Stimulated activated CD4-positive, alpha-beta T cell treated with anti-CD3 and anti-CD28 coated beads, Interleukin-12 subunit alpha, Interleukin-12 subunit beta, amount 100 ng/mL, for 4 hours (primary cell): ENCODE results near the gene DTNBP1.
"Not testable (repeated sequence)": the region's sequence is repeated elsewhere in the genome, so short reads cannot be mapped to it uniquely, and the experiment has no call there.

Experiments
- DNase-seq: peaks from one replicate; pipeline ENCODE4 v3.0.0-alpha.2; 2020

The DTNBP1 gene

DNA sequence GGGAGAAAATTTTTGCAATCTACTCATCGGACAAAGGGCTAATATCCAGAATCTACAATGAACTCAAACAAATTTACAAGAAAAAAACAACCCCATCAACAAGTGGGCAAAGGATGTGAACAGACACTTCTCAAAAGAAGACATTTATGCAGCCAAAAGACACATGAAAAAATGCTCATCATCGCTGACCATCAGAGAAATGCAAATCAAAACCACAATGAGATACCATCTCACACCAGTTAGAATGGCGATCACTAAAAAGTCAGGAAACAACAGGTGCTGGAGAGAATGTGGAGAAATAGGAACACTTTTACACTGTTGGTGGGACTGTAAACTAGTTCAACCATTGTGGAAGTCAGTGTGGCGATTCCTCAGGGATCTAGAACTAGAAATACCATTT lies 4.1 kb upstream of the DTNBP1 start:
- DNase-seq = not testable (repeated sequence)

DNA sequence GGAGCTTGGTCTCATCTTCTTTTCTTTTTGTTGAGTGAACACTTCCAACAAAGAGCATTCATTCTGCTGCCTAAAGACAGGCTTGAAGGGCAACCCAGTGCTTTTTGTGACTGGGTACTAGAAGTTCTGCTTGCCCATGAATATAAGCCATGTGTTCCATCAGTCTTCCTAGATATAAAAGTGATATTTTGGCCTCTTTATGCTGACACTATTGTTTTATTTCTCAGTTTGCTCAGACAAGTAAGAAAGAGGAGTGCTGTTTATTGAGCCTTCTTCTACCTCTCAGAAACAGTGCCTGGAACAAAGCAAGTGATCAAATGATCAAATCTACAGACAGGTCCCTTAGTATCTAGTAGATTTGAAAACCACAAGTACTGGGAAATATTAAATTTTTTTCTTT lies 2.4 kb upstream of the DTNBP1 start:
- DNase-seq = no peak

DNA sequence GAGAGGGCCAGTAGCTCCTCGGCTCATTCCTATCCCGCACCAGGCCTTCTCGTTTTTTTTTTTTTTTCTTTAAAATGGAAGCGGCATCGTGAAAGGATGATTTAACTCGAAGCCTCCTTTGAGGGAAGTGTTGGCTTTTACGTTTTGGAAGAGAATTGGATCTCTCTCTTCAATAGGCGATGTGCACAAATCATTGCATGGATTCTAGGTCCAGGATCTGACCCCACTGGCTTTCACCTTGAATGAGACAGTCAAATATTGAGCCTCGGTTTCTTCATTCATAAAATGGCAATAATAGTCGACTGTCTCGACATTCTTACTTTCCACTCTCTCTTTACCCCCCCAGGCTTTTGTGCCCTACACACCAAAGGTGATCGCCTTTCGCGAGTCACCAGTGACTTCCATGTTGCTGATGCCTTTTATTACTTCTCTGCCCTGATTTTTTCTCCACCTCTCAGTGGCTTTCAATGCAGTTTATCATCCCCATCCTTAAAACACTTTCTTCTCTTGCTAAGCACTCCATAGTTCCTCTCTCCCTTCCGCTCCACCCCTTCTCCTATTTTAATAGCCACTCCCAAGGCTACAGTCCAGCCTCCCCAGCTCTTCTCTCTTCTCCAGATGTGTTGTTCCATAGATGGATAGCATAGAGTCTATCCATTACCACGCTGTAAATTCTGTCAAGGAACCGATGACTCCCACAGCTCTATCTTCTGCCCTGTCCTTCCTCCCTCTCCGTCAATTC lies 473 bp upstream of the DTNBP1 start:
- DNase-seq = no peak

DNA sequence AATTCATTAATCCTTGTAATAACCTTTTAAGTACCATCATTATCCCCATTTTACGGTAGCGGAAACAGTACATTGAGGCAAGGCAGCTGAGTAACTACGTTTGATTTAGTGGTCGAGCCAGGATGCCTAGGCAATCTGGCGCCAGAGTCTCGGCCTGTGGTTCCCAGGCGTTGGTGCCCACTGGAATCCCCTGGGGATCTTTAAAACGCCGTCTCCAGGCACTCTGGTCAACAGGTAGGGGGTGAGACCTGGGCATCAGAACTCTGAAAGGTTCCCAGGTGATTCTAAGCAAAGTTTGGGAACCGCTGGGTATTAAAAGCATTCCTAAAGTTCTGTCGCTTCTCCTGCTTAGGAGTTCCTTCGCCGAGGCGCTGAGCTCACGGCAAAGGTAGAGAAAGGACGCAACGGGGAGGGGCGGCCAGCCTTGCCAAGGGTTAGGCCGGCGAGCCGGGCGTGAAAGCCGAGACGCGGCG lies 939 bp downstream of the DTNBP1 start:
- DNase-seq = no peak

DNA sequence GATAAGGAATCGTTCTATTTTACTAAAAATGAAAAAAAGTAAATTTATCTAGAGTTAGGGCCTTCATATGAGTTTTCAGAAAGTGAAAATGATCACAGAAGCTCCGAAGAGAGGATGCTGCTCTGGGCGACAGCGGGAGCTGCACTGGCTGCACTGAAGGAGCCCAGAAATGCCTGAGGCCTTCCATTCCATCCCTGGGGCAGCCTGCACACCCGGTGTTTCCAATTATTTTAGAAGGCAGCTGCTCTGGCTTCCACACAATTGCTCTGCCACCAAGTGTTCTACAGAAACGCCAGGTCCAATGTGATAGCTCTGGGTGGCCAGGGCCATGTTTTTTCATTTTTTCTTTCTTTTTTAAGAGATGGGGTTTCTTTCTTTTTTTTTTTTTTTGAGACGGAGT lies 3.6 kb downstream of the DTNBP1 start:
- DNase-seq = no peak

DNA sequence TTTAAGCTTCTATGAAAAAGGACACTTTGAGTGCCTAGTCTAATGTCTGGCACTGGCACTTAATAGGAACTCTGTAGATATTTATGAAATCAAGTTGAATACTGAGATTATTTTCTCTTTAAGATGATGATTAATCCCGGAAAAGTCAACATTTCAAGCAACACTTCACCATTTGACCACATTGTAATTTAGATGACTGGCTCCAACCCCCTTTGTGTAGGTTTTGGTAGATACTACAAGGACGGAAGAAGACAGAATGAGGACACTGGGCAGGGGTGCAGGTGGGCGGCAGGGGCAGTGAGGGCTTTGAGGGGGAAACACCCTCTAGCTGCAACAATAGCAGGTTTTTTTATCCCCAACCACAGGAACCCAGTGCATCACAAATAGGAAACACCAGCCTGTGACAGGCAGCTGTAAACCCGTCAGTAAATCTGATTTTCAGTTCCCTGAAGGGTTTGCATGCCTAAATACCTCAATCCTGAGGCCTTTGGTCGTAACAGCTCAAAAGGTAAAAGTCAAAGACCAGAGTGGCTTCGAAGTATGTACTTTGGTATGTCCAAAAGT lies 4.6 kb downstream of the DTNBP1 start:
- no peak for DNase-seq

DNA sequence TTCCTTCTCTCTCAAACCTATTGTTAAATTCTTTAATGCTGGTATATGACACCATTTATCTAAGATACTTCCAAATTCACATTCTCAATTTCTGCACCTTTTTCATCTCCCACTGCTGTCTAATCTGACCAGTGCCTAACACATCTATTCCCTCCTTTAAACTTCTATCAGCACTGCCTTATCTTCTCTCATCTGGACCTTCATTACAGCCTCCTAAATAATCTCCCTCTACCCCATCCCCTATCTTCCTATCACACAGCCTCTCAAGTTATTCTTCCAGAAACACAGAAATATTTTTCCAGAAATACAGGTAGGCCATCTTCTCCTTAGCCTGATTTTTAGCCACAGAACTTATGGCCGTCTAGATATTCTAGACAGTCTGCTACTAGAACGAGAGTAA lies 5.5 kb downstream of the DTNBP1 start:
- DNase-seq = no peak

DNA sequence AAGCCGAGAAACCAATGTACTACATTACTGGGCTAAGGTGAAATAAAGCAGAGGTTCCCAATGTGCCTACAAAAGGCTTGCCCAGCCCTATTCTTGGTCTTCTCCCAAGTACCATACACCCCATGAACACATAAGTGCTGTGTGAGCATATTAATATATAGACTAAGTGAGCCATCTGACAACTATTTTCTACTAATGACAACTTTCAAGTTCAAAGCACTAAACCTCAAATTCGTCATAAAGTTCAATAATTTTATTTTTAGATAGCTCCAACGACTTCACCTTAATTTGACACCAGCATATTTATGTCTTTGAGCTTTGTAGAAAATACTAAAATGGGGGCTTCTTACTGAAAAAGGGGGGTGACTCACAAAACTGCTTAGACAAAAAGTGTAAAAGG lies 6.7 kb downstream of the DTNBP1 start:
- DNase-seq = no peak

DNA sequence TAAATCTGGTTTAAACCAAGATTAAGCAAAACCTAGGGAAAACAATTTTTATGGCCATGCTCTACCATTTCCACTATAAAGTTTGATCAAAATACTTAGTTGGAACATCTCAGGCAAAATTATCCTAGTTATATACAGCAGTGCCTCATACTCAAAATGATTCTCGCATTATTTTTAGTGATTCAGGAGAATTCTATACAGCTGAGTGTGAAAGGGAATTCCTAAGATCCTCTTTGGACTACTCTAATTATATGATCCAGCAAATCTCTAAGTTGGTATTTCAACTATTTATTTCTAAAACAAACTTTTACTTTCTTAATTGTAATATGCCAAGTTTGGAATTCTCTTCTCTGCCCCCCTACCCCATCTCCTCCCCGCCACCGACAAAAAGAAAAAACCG lies 8.6 kb downstream of the DTNBP1 start:
- no peak for DNase-seq

DNA sequence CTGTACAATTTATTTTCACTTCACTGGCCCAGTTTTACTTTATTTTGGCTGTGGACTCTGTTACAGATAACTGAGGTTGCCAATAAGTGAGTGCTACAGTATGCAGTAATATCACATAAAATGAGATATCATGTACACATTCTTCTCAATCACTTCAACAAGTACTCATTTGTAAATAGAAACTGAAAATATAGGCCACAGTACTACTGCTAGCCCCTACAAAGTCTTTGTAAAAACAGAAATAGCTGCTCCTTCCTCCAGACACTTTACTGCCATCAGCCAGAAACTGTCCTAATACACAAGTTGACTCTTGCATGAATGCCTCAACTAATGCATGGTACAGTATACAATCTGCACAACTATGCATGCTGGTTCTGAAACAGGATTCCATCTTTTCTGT lies 9.2 kb downstream of the DTNBP1 start:
- DNase-seq = no peak

DNA sequence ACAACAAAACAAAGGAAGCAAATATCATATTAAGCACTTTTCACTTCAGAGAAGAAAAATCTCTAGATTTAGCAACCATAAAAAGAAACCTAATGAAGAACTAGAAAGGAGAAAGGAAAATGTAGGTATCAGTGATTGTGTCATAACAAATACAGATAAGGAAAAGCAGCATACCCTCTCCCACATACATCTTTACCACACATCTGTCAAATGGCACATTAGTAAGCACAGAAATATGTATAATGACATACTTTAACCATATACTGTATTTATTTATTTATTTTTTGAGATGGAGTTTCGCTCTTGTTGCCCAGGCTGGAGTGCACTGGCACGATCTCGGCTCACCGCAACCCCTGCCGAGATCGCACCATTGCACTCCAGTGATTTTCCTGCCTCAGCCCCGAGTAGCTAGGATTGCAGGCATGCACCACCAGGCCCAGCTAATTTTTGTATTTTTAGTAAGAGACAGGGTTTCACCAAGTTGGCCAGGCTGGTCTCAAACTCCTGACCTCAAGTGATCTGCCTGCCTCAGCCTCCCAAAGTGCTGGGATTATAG lies 12.7 kb downstream of the DTNBP1 start:
- not testable (repeated sequence) for DNase-seq

DNA sequence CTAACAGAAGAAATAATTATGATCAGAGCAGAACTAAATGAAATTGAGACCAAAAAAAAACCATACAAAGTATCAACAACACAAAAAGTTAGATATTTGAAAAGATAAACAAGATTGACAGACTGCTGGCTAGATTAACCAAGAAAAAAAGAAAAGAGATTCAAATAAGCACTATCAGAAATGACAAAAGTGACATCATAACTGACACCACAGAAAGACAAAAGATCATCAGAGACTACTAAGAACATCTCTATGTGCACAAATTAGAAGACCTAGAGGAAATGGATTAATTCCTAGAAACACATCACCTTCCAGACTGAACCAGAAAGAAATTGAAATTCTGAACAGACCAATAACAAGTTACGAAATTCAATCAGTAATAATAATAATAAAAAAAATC lies 17.9 kb downstream of the DTNBP1 start:
- DNase-seq = no peak

DNA sequence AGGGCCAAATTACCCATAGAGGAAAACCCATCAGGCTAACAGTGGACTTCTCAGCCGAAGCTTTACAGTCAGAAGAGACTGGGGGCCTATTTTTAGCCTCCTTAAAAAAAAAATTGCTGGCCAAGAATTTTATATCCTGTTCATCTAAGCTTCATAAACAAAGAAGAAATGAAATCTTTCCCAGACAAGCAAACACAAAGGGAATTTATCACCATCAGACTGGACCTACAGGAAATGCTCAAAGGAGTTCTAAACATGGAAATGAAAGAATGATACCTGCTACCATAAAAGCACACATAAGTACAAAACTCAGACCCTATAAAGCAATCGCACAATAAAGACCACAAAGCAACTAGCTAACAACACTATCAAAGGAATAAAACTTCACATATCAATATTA lies 19.3 kb downstream of the DTNBP1 start:
- DNase-seq = no peak

DNA sequence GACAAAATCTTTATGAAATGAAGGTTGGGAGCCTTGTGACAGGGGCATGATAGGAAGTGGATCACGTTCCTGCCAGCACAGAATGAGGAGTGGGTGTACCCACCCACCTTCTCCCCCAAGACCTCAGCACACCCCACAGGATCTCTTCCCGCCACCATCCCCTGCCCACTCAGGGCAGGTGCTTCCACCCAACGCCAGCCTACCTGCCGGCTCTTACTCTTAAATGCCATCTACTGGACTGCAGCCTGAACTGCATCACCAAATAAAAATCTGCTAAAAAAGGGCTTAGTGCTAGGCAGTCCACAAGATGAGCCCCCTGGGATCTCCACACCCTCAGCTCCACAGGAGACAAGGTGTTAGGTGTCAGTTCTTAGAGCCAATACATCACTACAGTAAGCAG lies 20.6 kb downstream of the DTNBP1 start:
- DNase-seq = no peak

DNA sequence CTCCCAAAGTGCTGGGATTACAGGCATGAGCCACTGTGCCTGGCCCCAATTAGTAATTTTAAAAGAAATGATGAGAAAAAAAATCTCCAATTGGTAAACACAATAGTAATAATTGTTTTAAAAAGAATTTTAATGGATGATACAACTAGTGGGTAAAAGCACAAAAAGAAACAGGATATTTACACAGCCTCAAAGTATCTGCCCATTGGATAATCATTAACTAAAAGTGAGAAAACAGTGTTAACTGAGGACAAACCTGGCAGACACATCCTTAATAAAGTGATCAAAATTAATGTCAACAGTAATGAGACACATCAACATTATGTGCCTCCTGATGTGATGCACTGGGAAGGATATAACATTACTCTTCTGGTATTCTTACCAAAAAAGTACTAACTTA lies 24.5 kb downstream of the DTNBP1 start:
- DNase-seq = no peak

DNA sequence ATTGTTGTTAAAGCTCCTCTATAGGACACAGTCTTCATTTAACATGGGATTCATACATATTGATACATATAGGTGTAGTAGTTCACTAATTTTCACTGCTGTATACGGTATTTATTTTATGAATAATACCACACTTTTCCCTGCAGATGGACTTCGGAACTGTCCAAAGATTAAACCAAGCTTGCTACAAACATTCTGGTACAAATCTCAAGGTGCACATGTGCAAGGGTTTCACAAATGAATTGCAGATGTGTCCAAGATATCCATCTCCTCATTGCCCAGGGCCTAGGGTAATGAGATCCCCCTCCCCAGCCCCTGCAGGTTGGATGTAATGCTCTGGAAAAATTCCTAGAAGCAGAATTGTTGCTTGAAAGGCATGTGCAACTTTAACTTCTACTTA lies 31.4 kb downstream of the DTNBP1 start:
- no peak for DNase-seq

DNA sequence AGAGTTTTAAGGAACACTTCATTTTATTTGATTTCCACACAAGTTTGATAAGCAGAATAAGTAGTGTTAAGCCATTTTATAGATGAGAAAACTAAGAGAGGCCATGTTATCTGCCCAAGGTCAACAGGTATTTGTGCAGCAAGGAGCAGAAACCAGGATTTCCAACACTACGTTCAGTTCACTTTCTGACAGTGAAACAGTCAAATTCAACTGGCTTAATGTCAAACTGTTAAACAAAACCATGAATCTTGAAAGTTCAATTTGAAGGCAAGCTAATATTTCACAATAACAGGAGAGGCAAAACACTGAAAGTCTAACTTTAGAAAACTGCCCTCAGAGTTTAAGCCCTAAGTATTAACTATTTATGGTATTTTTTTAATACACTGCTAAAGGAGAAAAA lies 32.6 kb downstream of the DTNBP1 start:
- DNase-seq = no peak

DNA sequence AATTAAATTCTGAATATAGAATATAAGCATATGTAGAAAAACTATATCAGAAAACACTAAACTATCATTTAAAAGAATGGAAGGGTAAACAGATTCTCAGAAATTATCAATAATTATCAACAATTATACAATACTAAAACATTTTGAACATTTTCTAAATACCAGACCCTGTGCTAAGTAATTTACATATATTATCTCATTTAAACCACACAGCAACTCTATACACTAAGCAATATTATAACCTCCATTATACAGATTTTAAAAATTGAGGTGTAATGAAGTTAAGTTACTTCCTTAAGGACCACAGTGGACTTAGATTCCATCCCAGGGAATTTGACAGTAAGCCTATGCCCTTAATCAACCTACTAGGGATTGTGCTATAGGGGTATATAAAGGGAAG lies 33.3 kb downstream of the DTNBP1 start:
- no peak for DNase-seq

DNA sequence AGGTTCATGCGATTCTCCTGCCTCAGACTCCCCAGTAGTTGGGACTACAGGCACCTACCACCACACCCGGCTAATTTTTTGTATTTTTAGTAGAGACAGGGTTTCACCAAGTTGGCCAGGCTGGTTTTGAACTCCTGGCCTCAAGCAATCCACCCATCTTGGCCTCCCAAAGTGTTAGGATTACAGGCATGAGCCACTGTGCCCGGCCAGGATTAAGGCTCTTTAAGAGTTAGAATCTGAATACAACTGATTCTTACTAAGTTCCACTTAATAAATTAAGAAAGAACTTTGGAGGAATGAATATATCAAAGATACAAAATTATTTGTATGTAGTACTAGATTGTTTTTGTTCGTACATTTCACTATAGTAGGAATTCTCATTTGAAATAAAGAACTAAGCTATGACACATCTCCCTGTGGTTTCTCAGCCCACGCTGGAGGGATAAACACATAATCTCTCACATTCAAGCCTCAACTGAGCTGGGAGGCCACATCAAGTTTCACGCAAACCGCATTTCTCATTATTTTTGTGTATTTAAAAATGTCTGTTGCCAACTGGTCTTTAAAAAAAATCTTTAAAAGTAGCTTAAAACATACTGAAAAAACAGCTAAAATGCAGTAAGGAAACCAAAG lies 34.2 kb downstream of the DTNBP1 start:
- peak; percentile 34 for DNase-seq

DNA sequence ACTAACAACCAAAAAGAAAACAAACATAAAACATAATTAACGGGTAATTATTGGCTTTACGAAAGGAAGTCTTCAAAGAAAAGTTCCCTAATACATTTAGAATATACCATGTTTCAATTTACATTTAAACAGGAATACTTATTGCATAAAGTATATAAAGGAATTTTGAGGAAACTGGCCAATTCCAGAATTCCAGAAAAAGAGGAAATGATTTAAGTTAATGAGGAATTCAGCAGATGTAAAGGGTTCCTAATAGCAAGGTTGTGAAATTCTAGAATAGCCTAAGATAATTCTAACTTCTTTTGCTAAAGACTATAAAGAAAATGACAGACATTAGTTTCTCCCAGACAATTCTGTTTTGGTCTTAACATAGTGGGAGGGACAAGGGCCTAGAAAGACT lies 35.0 kb downstream of the DTNBP1 start:
- no peak for DNase-seq

DNA sequence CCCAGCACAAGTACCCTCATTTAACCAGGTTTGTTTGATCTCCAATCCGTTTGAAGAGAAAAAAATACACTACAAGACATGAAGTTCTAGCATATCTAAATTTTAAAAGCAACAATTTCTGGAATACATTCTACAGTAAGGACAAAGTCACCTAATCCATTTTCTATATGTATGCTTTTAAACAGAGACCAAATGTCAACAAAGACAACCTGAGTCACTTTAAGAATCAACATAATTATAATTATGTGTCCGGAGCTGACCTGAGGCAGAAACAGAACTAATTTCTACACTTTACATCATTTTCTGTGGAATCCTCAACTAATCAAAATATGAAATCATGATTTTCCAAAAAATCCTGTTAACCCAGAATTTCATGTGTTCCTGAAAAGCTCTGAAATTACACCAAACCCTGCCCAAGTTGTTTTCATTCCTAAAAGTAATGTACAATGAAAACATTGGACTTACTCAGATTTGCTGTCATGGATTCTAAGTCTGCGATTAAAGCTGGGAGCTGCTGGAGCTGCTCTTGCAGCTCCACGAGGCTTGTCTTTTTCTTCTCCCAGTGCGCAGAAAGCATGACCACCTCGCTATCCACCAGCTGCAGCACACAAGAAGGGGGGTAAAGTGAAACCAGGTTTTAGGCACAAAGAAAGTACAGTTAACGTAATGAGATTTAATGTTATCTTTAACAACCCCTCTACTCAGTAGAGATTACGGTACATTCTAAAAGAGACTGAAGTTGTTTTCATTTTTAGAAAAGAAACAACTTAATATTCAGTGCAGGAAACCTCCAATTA lies 35.8 kb downstream of the DTNBP1 start:
- no peak for DNase-seq

DNA sequence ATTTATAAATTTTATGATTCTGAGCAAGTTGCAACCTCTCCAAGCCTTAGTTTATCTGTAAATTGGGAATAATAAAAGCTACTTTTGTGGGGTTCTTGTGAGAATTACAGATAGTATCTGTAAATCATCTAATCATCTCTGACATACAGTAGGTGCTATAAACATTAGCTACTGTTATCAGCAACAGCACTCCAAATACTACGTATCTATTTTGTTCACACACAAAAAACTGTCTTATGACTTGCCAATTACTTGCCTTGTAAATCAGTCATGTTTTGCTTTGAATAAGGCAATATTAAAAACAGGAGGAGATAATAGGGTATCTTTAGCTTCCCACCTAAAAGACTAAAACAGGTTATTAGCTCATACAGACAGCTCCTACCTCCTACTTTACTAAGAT lies 36.7 kb downstream of the DTNBP1 start:
- no peak for DNase-seq
